HepG2 (cell line): Measurements from ENCODE around the gene PRDX2.

Source experiments
- CEBPZ ChIP-seq: IDR thresholded peaks from 2 replicates; pipeline ENCODE4 v1.6.1; 2012; ENCODE audit warnings: low read length, improper control_type of control experiment
- ETS1 ChIP-seq: sonication (generic); formaldehyde crosslinking; IDR thresholded peaks from 2 replicates; pipeline ENCODE4 v1.4.0; 2020; ENCODE audit warnings: missing genetic modification reagents
- NONO ChIP-seq, 2 experiments: fragments of 450-650 bp in 1 of 2; sonication (generic) in 1 of 2; formaldehyde crosslinking in 1 of 2; IDR thresholded peaks in 1 of 2; conservative IDR thresholded peaks in 1 of 2; 2 replicates each; pipeline versions ENCODE4 v1.6.1 to v1.8.0; 2017 to 2022; ENCODE audit warnings: mild to moderate bottlenecking in 1 of 2, missing genetic modification reagents in 1 of 2, moderate library complexity in 1 of 2
- PBX3 ChIP-seq: sonication (generic); formaldehyde crosslinking; IDR thresholded peaks from 2 replicates; pipeline ENCODE4 v1.8.1; 2023; ENCODE audit warnings: missing genetic modification reagents, inconsistent platforms, borderline replicate concordance
- POLR2A ChIP-seq, 2 experiments: IDR thresholded peaks; 2 replicates each; pipeline ENCODE4 v1.6.1; 2011; ENCODE audit warnings: low read depth in 2 of 2, low read length in 2 of 2, mild to moderate bottlenecking in 1 of 2, moderate library complexity in 1 of 2; ENCODE audit not compliant: insufficient read depth in 1 of 2
- ZMYM2 ChIP-seq: sonication (generic); formaldehyde crosslinking; IDR thresholded peaks from 2 replicates; pipeline ENCODE4 v1.8.0; 2022; ENCODE audit warnings: mild to moderate bottlenecking, missing genetic modification reagents
- ZNF460 ChIP-seq: sonication (generic); formaldehyde crosslinking; IDR thresholded peaks from 2 replicates; pipeline ENCODE4 v1.5.1; 2020; ENCODE audit warnings: missing genetic modification reagents, mild to moderate bottlenecking, borderline replicate concordance
- ZNF572 ChIP-seq: sonication (generic); formaldehyde crosslinking; IDR thresholded peaks from 2 replicates; pipeline ENCODE4 v1.5.1; 2020; ENCODE audit warnings: mild to moderate bottlenecking, missing genetic modification reagents

- no peak for TF ChIP-seq CEBPZ
- TF ChIP-seq PBX3: no peak
- no peak for TF ChIP-seq ZNF460 (CRISPR knock-in tag)
- no peak for TF ChIP-seq ETS1 (CRISPR knock-in tag)
- TF ChIP-seq ZMYM2 (CRISPR knock-in tag): no peak
- no peak for TF ChIP-seq ZNF572
- TF ChIP-seq POLR2A (IDR thresholded peaks at IDR 0.05; ENCODE audit: insufficient read depth in 1 of 2, low read depth in 2 of 2, low read length in 2 of 2): no peak
- TF ChIP-seq NONO (IDR thresholded peaks at IDR 0.05): no peak
- no peak for TF ChIP-seq NONO (CRISPR knock-in tag; conservative IDR thresholded peaks at IDR 0.05)
Measured at GRCh38 chr19:12751635-12752034, 50.0 kb downstream of the PRDX2 start, which contains the start of gene BEST2.
